Body of pancreas (tissue), 4 donors: ENCODE measurements around the gene THSD4. TPM values are rescaled to one million over a fixed set of nuclear protein-coding genes. Genes with fewer than 3 reads are reported as not detected.

Experiments used
- ATAC-seq: fragments of 150-250 bp; one replicate; pipeline ENCODE4 v1.9.1; 2016
- DNase-seq, 4 donors: peaks; one replicate each; pipeline ENCODE4 v3.0.0-alpha.2; 2019
- H3K27ac ChIP-seq, 4 donors: fragments of 200-600 bp; sonication (generic); 1 replicate in 3 of 4; 2 replicates in 1 of 4; pipeline versions ENCODE4 v1.5.1 to v1.6.1; 2016 to 2019; ENCODE audit warnings: mild to moderate bottlenecking in 1 of 4, mixed read lengths in 1 of 4, moderate library complexity in 1 of 4
- H3K27me3 ChIP-seq, 2 donors: fragments of 200-600 bp; sonication (generic); one replicate each; pipeline ENCODE4 v1.6.0; 2016; ENCODE audit warnings: mild to moderate bottlenecking in 1 of 2
- H3K36me3 ChIP-seq, 2 donors: fragments of 200-600 bp; sonication (generic); replicated peaks in 1 of 2; 2 replicates each; pipeline ENCODE4 v1.5.1; 2016; ENCODE audit warnings: low read depth in 2 of 2; ENCODE audit not compliant: insufficient read depth in 1 of 2
- H3K4me1 ChIP-seq: fragments of 200-600 bp; sonication (generic); one replicate; pipeline ENCODE4 v1.6.0; 2016
- H3K4me3 ChIP-seq, 2 donors: fragments of 200-600 bp; sonication (generic); 1 replicate in 1 of 2; 2 replicates in 1 of 2; pipeline ENCODE4 v1.5.1; 2016 to 2019
- H3K9me3 ChIP-seq, 3 donors: fragments of 200-600 bp; sonication (generic); 1 replicate in 2 of 3; 2 replicates in 1 of 3; pipeline ENCODE4 v1.5.1; 2016
- POLR2A ChIP-seq, 3 donors: fragments of 450-650 bp; IDR thresholded peaks; one replicate each; pipeline ENCODE4 v1.6.1; 2016; ENCODE audit warnings: antibody characterized with exemption in 3 of 3, mild to moderate bottlenecking in 2 of 3
- WGBS, 2 donors: methylation state at CpG; one replicate each; pipeline ENCODE4 v1.1.5; 2017; 5-methylcytosine and 5-hydroxymethylcytosine counted together
- intact Hi-C: fragments of 100-400 bp; cut with DNase I; formaldehyde crosslinking; loops from one replicate; pipeline ENCODE4 v1.15.1; 2023
- total RNA-seq, 2 donors: library from RNA; depleted of rRNA; stranded (reverse); fragments of >200 nt; gene quantifications; one replicate each; pipeline ENCODE4 v1.1.0, GENCODE V29; 2016
- TF ChIP-seq, protein P1 (sequence below), 7 experiments: fragments of 450-650 bp in 4 of 7; fragments of 200-600 bp in 3 of 7; sonication (generic) in 3 of 7; IDR thresholded peaks; one replicate each; pipeline ENCODE4 v1.5.1; 2016 to 2019; ENCODE audit warnings: antibody characterized with exemption in 7 of 7

THSD4 gene
- total RNA-seq, 2 donors from 2014 or later, result 12.9 to 16.1 TPM

DNA sequence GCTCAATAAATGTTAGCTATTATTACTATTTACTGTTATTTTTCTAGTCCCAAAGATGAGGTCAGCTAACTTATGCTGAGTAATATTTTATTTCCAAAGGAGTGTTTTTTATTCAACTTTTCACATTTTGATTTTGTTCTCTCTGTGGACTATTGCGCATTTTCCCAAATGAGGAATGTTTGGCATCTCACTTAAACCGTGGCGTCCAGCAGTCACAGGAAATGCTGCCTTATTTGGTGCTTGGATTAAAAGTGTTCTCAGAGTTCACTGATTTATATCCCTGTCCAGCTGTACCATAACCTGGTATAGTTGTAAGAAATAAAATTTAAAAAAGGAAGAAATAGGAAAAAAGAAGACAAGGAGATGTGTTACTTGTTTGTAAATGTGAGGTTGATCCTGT is 166.8 kb downstream of the THSD4 start:
- Histone ChIP-seq H3K27ac (peak overlapping the region in 2 of 4 donors; percentile 42 to 73), H3K27me3 (no peaks in the 10 kb centered on the region), H3K36me3 (no peaks in the 10 kb centered on the region), H3K4me3 (no peak overlapping the region), H3K9me3 (no peaks in the 10 kb centered on the region), H3K4me1 (peaks cover 27% of the 10 kb centered on the region)
- 62 to 65% methylated on average over 3 of the region's 3 CpGs for WGBS, 2 donors
- intact Hi-C loops, result no loop called here
- no peak for ATAC-seq
- DNase-seq, result peak in 1 of 4 donors; percentile 19
- TF ChIP-seq POLR2A (IDR thresholded peaks at IDR 0.05), result no peak
- TF ChIP-seq, protein P1, sequence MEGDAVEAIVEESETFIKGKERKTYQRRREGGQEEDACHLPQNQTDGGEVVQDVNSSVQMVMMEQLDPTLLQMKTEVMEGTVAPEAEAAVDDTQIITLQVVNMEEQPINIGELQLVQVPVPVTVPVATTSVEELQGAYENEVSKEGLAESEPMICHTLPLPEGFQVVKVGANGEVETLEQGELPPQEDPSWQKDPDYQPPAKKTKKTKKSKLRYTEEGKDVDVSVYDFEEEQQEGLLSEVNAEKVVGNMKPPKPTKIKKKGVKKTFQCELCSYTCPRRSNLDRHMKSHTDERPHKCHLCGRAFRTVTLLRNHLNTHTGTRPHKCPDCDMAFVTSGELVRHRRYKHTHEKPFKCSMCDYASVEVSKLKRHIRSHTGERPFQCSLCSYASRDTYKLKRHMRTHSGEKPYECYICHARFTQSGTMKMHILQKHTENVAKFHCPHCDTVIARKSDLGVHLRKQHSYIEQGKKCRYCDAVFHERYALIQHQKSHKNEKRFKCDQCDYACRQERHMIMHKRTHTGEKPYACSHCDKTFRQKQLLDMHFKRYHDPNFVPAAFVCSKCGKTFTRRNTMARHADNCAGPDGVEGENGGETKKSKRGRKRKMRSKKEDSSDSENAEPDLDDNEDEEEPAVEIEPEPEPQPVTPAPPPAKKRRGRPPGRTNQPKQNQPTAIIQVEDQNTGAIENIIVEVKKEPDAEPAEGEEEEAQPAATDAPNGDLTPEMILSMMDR (IDR thresholded peaks at IDR 0.05), result no peak

DNA sequence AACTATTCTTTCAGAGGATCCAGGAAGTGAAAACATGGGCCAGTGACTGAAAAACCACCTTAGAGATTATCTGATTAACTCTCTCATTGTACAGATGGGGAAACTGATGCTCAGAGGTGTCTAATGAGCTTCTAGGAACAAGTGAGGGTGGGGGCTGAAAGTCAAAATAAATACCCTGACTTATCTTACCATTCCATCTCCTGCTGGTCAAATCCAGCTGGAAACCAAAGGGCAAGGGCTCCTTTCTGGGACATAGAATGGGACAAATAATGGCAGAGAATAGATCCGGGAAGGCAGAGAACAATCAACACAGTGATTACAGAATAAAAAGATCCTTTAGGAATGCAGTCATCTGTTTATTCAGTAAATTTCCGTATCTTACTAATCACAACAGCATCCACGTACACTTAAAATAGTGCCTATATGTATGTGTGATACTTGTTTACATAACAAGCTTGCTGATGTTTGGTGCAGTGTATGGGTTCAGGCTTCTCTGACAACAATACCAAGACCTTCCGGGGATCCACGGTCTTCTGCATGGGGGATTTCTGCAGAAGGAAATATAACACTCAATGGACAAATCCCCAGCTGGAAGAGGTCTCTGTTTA is 173.2 kb downstream of the THSD4 start:
- Histone ChIP-seq H3K27ac (peak overlapping the region in 3 of 4 donors; percentile 38 to 76 (median 46)), H3K4me1 (peaks cover 9% of the 10 kb centered on the region), H3K4me3 (no peak overlapping the region), H3K36me3 (no peaks in the 10 kb centered on the region), H3K9me3 (no peaks in the 10 kb centered on the region), H3K27me3 (no peaks in the 10 kb centered on the region)
- TF ChIP-seq POLR2A (IDR thresholded peaks at IDR 0.05), result no peak
- TF ChIP-seq, protein P1 (IDR thresholded peaks at IDR 0.05), result no peak
- ATAC-seq (no peak), DNase-seq (no peak)
- 55 to 58% methylated on average over 5 of the region's 5 CpGs for WGBS, 2 donors
- intact Hi-C loops, result no loop called here

DNA sequence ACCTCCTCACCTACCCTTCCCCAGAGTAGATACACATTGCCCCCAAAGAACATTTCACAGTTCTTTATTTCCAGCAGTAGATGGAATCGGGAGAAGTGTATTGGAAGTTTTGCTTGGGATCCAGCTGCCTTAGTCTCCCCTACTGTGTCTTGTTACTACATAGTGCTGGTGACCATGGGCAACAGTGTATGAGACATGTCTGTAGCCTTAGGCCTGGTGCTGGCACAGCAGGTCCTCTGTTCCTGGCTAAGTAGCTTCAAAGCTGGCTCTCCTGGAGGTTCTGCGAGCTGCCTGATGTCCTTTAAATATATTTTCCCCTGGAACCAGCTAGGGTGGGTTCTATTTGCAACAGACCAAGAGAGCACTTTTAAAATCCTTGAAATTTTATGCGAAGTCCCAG is 174.7 kb downstream of the THSD4 start:
- Histone ChIP-seq H3K27ac (no peak overlapping the region), H3K36me3 (no peaks in the 10 kb centered on the region), H3K27me3 (no peaks in the 10 kb centered on the region), H3K9me3 (no peaks in the 10 kb centered on the region), H3K4me1 (peaks cover 11% of the 10 kb centered on the region), H3K4me3 (no peak overlapping the region)
- TF ChIP-seq POLR2A (IDR thresholded peaks at IDR 0.05), result no peak
- TF ChIP-seq, protein P1 (IDR thresholded peaks at IDR 0.05), result no peak
- 73 to 79% methylated on average over 3 of the region's 3 CpGs for WGBS, 2 donors
- no peak for DNase-seq
- intact Hi-C loops, result no loop called here
- ATAC-seq, result no peak

DNA sequence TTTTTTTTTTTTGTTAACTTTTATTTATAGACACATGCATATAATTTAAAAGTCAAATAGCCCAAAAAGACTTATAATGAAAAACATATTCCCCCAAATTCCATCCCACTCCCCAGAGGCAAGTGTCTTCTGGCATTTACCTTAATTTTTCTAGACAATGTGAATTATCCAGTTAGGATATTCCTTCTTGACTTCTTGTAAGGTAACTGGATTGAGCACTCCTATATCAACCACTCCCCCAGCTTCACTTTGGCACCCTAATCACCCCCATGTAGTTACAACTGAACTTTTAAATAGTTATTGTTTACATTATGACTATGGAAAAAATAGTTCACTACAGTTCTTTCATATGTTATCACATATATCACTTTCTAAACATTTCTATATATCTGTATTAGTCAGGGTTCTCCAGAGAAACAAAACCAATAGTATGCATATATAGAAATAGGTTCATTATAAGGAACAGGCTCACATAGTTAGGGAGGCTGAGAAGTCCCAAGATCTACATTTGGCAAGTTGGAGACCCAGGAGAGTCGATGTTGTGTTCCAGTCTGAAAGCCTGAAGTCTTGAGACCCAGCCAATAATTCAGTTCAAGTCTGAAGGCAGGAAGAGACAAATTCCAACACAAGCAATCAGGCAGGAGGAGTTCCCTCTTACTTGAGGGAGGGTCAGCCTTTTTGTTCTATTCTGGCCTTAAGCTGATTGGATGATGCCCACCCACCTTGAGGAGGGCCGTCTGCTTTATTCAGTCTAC is 175.8 kb downstream of the THSD4 start:
- WGBS, 2 donors, result 78 to 81% methylated on average over 2 of the region's 2 CpGs
- Histone ChIP-seq H3K27ac (no peak overlapping the region), H3K27me3 (no peaks in the 10 kb centered on the region), H3K36me3 (no peaks in the 10 kb centered on the region), H3K4me3 (no peak overlapping the region), H3K4me1 (peaks cover 15% of the 10 kb centered on the region), H3K9me3 (no peaks in the 10 kb centered on the region)
- TF ChIP-seq, protein P1 (IDR thresholded peaks at IDR 0.05), result no peak
- no peak for TF ChIP-seq POLR2A (IDR thresholded peaks at IDR 0.05)
- intact Hi-C loops, result no loop called here
- DNase-seq (no peak), ATAC-seq (no peak)
